ENCODE results near the gene CHTF18. TPM values are rescaled to one million over a fixed set of nuclear protein-coding genes. Genes with fewer than 3 reads are reported as not detected.
"Not testable (repeated sequence)": the region's sequence is repeated elsewhere in the genome, so short reads cannot be mapped to it uniquely, and the experiment has no call there.

CHTF18 gene
- polyA plus RNA-seq, 3 donors from 2014 or later, result 6.3 to 9.2 TPM; not detected in 1

GRCh38 chr16:835373-835772 lies 47.0 kb downstream of the CHTF18 start:
- H3K4me3 Mint-ChIP-seq, result no peak overlapping the region
- H3K4me1 Mint-ChIP-seq, result no peaks in the 10 kb centered on the region
- peaks cover 2 to 17% (median 13%) of the 10 kb centered on the region in 6 donors for H3K9me3 Mint-ChIP-seq
- peaks cover 0 to 6% (median 0%) of the 10 kb centered on the region in 3 donors for H3K27me3 Mint-ChIP-seq (ENCODE audit: low read depth in 3 of 3)
- no peaks in the 10 kb centered on the region for H3K36me3 Mint-ChIP-seq
- no peak overlapping the region for H3K27ac Mint-ChIP-seq
- DNase-seq, result no peak

GRCh38 chr16:836221-836620 lies 47.8 kb downstream of the CHTF18 start:
- no peak overlapping the region for H3K4me3 Mint-ChIP-seq
- no peaks in the 10 kb centered on the region for H3K4me1 Mint-ChIP-seq
- peaks cover 2 to 17% (median 13%) of the 10 kb centered on the region in 6 donors for H3K9me3 Mint-ChIP-seq
- H3K27ac Mint-ChIP-seq, result no peak overlapping the region
- no peaks in the 10 kb centered on the region for H3K36me3 Mint-ChIP-seq
- H3K27me3 Mint-ChIP-seq (ENCODE audit: low read depth in 3 of 3), result peaks cover 0 to 6% (median 0%) of the 10 kb centered on the region in 3 donors
- no peak for DNase-seq

GRCh38 chr16:836822-837221 lies 48.4 kb downstream of the CHTF18 start:
- H3K27ac Mint-ChIP-seq; H3K4me3 Mint-ChIP-seq; H3K36me3 Mint-ChIP-seq; H3K4me1 Mint-ChIP-seq; DNase-seq; H3K27me3 Mint-ChIP-seq (ENCODE audit: low read depth in 3 of 3): not testable (repeated sequence)
- peaks cover 2 to 17% (median 13%) of the 10 kb centered on the region in 6 donors for H3K9me3 Mint-ChIP-seq

- DNase-seq, result no peak
- Mint-ChIP-seq H3K27ac (no peak overlapping the region), H3K4me3 (no peak overlapping the region), H3K27me3 (ENCODE audit: low read depth in 3 of 3) (peaks cover 0 to 6% (median 1%) of the 10 kb centered on the region in 3 donors), H3K36me3 (no peaks in the 10 kb centered on the region), H3K9me3 (peaks cover 2 to 17% (median 13%) of the 10 kb centered on the region in 6 donors), H3K4me1 (no peaks in the 10 kb centered on the region)
Measured at GRCh38 chr16:838741-839140, 50.3 kb downstream of the CHTF18 start.

- H3K9me3 Mint-ChIP-seq, result peaks cover 2 to 17% (median 13%) of the 10 kb centered on the region in 6 donors
- no peak for DNase-seq
- H3K27ac Mint-ChIP-seq, result no peak overlapping the region
- H3K4me3 Mint-ChIP-seq, result no peak overlapping the region
- no peaks in the 10 kb centered on the region for H3K36me3 Mint-ChIP-seq
- no peaks in the 10 kb centered on the region for H3K4me1 Mint-ChIP-seq
- H3K27me3 Mint-ChIP-seq (ENCODE audit: low read depth in 3 of 3), result peaks cover 0 to 6% (median 1%) of the 10 kb centered on the region in 3 donors
Measured at GRCh38 chr16:839643-840408, 51.4 kb downstream of the CHTF18 start.

- no peak for DNase-seq
- no peak overlapping the region for H3K27ac Mint-ChIP-seq
- peaks cover 0 to 6% (median 1%) of the 10 kb centered on the region in 3 donors for H3K27me3 Mint-ChIP-seq (ENCODE audit: low read depth in 3 of 3)
- peaks cover 2 to 17% (median 13%) of the 10 kb centered on the region in 6 donors for H3K9me3 Mint-ChIP-seq
- no peaks in the 10 kb centered on the region for H3K4me1 Mint-ChIP-seq
- H3K36me3 Mint-ChIP-seq, result no peaks in the 10 kb centered on the region
- no peak overlapping the region for H3K4me3 Mint-ChIP-seq
Measured at GRCh38 chr16:840561-841454, 52.4 kb downstream of the CHTF18 start.

- H3K27me3 Mint-ChIP-seq (ENCODE audit: low read depth in 3 of 3), result peaks cover 0 to 6% (median 1%) of the 10 kb centered on the region in 3 donors
- peaks cover under 1 to 11% (median 5%) of the 10 kb centered on the region in 6 donors for H3K9me3 Mint-ChIP-seq
- no peaks in the 10 kb centered on the region for H3K36me3 Mint-ChIP-seq
- no peak for DNase-seq
- no peak overlapping the region for H3K27ac Mint-ChIP-seq
- no peaks in the 10 kb centered on the region for H3K4me1 Mint-ChIP-seq
- no peak overlapping the region for H3K4me3 Mint-ChIP-seq
Measured at GRCh38 chr16:841455-842060, 53.1 kb downstream of the CHTF18 start.

GRCh38 chr16:842061-842476 lies 53.6 kb downstream of the CHTF18 start:
- H3K36me3 Mint-ChIP-seq, result no peaks in the 10 kb centered on the region
- H3K9me3 Mint-ChIP-seq, result peaks cover 0 to 10% (median 1%) of the 10 kb centered on the region in 6 donors
- H3K27me3 Mint-ChIP-seq (ENCODE audit: low read depth in 3 of 3), result peaks cover 0 to 6% (median 1%) of the 10 kb centered on the region in 3 donors
- no peak for DNase-seq
- no peak overlapping the region for H3K27ac Mint-ChIP-seq
- H3K4me3 Mint-ChIP-seq, result no peak overlapping the region
- H3K4me1 Mint-ChIP-seq, result no peaks in the 10 kb centered on the region

GRCh38 chr16:842711-843560 lies 54.5 kb downstream of the CHTF18 start:
- no peaks in the 10 kb centered on the region for H3K4me1 Mint-ChIP-seq
- H3K9me3 Mint-ChIP-seq, result peaks cover 0 to 7% (median under 1%) of the 10 kb centered on the region in 6 donors
- no peak overlapping the region for H3K27ac Mint-ChIP-seq
- H3K4me3 Mint-ChIP-seq, result no peak overlapping the region
- no peak for DNase-seq
- H3K36me3 Mint-ChIP-seq, result no peaks in the 10 kb centered on the region
- H3K27me3 Mint-ChIP-seq (ENCODE audit: low read depth in 3 of 3), result peaks cover 0 to 5% (median 1%) of the 10 kb centered on the region in 3 donors

GRCh38 chr16:843771-844170 lies 55.4 kb downstream of the CHTF18 start:
- Mint-ChIP-seq H3K27ac (no peak overlapping the region), H3K9me3 (peaks cover 0 to 4% (median 0%) of the 10 kb centered on the region in 6 donors), H3K36me3 (no peaks in the 10 kb centered on the region), H3K4me1 (no peaks in the 10 kb centered on the region), H3K4me3 (no peak overlapping the region), H3K27me3 (ENCODE audit: low read depth in 3 of 3) (peaks cover 0 to 1% (median 0%) of the 10 kb centered on the region in 3 donors)
- DNase-seq, result no peak

GRCh38 chr16:844638-845350 lies 56.4 kb downstream of the CHTF18 start:
- H3K27me3 Mint-ChIP-seq (ENCODE audit: low read depth in 3 of 3), result peaks cover 0 to 3% (median 0%) of the 10 kb centered on the region in 3 donors
- no peak overlapping the region for H3K4me3 Mint-ChIP-seq
- no peak overlapping the region for H3K27ac Mint-ChIP-seq
- no peaks in the 10 kb centered on the region for H3K36me3 Mint-ChIP-seq
- H3K4me1 Mint-ChIP-seq, result no peaks in the 10 kb centered on the region
- no peak for DNase-seq
- peaks cover 0 to under 1% (median 0%) of the 10 kb centered on the region in 6 donors for H3K9me3 Mint-ChIP-seq

- H3K9me3 Mint-ChIP-seq, result peaks cover 0 to 5% (median 1%) of the 10 kb centered on the region in 6 donors
- no peak overlapping the region for H3K27ac Mint-ChIP-seq
- DNase-seq, result no peak
- no peaks in the 10 kb centered on the region for H3K4me1 Mint-ChIP-seq
- H3K27me3 Mint-ChIP-seq (ENCODE audit: low read depth in 3 of 3), result peaks cover 0 to 5% (median 0%) of the 10 kb centered on the region in 3 donors
- H3K36me3 Mint-ChIP-seq, result no peaks in the 10 kb centered on the region
- H3K4me3 Mint-ChIP-seq, result no peak overlapping the region
Measured at GRCh38 chr16:845351-845745, 56.9 kb downstream of the CHTF18 start.
